ENCODE data around the gene SLCO1B1.

SLCO1B1 gene

DNA sequence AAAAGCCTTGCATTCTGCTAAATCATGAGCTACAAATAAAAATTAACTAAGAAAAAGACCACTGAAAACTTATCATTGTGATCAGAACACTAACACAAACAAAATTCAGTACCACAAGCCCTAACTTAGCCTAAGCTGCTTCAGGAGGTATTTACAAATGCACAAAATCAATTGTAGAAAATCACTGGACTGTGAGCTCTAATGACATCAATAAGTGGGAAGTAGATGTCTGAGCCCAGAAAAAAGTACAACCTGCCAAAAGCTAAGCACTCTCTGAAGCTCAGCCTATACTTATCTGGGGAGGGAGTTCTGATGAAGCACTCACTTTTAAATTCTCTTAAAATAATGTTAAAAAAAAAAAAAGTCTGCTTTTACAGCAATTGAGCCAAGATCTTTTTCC is 92.9 kb downstream of the SLCO1B1 start:
- no peak for DNase-seq (ENCODE audit: low spot score)
- TF ChIP-seq, protein P1, sequence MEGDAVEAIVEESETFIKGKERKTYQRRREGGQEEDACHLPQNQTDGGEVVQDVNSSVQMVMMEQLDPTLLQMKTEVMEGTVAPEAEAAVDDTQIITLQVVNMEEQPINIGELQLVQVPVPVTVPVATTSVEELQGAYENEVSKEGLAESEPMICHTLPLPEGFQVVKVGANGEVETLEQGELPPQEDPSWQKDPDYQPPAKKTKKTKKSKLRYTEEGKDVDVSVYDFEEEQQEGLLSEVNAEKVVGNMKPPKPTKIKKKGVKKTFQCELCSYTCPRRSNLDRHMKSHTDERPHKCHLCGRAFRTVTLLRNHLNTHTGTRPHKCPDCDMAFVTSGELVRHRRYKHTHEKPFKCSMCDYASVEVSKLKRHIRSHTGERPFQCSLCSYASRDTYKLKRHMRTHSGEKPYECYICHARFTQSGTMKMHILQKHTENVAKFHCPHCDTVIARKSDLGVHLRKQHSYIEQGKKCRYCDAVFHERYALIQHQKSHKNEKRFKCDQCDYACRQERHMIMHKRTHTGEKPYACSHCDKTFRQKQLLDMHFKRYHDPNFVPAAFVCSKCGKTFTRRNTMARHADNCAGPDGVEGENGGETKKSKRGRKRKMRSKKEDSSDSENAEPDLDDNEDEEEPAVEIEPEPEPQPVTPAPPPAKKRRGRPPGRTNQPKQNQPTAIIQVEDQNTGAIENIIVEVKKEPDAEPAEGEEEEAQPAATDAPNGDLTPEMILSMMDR (IDR thresholded peaks at IDR 0.05; ENCODE audit: extremely low read depth, missing control alignments) = no peak

DNA sequence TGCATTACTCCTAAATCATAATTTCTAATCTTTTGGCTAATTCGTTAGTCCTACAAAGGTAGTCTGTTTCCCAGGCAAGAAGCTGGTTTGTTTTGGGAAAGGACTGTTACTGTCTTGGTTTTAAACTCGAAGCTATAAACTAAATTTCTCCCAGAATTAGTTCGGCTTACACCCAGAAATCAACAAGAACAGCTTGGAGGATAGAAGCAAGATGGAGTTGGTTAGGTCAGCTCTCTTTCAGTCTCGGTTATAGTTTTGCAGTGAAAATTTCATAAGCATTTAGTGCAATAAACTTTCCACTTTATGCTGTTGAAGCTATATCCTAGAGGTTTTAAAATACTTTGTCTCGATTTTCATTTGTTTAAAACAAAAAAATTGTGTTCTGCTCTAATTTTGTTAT is 103.4 kb downstream of the SLCO1B1 start:
- TF ChIP-seq, protein P1 (IDR thresholded peaks at IDR 0.05; ENCODE audit: extremely low read depth, missing control alignments) = no peak
- no peak for DNase-seq (ENCODE audit: low spot score)

DNA sequence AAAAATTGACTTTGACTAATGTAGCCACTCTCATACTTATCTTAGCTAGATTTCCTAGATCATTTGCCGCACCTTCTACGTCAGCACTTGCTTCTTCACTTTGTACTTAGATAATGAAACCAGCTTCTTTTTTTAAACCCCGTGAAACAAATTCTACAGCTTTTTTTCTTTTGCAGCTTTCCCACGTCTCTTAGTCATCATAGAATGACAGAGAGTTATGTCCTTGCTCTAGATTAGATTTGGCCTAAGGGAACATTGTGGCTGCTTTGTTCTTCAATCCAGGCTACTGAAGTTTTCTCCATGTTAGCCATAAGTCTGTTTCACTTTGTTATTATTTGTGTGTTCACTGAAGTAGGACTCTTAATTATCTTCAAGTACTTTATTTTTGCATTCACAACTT is 108.9 kb downstream of the SLCO1B1 start:
- DNase-seq (ENCODE audit: low spot score) = no peak
- TF ChIP-seq, protein P1 (IDR thresholded peaks at IDR 0.05; ENCODE audit: extremely low read depth, missing control alignments) = no peak

DNA sequence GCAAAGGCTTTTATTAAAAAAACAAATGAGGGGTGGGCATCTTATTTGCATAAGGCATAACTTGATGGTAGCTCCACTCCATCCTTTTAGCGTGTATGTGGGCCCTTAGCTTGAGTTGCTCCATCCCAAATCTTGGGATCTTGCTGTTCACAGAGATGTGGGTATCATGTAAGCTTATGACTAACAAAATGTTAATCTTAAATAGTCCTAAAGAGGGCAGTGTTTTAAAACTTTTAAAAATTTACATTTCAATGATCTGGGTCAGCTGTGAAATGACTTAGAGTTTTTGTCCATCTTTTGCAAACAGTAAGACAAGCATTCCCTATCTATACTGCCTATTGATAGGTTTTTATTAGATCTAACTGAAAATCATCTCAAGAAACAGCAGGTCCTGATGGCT is 117.7 kb downstream of the SLCO1B1 start:
- TF ChIP-seq, protein P1 (IDR thresholded peaks at IDR 0.05; ENCODE audit: extremely low read depth, missing control alignments) = no peak

DNA sequence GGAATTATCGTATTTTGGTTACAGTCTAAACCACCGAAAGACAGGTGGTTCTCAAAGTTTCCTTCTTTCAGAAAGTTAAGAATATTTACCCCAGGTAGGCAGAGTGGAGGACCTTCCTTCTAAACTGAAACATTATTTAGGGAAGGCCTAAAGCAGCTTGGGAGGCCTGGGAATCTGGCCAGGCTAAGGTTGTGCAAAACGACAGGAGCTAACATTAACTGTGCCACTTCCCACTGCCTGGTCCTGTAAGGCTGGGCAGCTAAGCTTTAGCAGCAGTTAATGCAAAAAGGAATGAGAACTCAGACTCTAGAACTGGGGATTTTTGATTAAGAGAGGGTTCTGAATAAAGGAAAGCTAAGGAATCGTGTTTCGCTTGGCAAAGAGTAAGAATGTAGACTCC is 121.1 kb downstream of the SLCO1B1 start:
- TF ChIP-seq, protein P1 (IDR thresholded peaks at IDR 0.05; ENCODE audit: extremely low read depth, missing control alignments) = no peak
- no peak for DNase-seq (ENCODE audit: low spot score)

More for the DNA sequence above, 117.7 kb downstream of the SLCO1B1 start:
- DNase-seq (ENCODE audit: low spot score) = no peak

DNA sequence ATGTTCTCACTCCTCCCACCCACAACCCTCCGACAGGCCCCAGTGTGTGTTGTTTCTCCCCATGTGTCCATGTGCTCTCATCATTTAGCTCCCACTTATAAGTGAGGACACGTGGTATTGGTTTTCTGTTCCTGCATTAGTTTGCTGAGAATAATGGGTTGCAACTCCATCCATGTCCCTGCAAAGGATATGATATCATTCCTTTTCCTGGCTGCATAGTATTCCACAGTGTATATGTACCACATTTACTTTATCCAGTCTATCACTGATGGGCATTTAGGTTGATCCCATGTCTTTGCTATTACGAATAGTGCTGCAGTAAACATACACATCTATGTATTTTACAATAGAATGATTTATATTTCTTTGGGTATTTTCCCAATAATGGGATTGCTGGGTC is 126.2 kb downstream of the SLCO1B1 start:
- TF ChIP-seq, protein P1 (IDR thresholded peaks at IDR 0.05; ENCODE audit: extremely low read depth, missing control alignments) = no peak
- DNase-seq (ENCODE audit: low spot score) = no peak

DNA sequence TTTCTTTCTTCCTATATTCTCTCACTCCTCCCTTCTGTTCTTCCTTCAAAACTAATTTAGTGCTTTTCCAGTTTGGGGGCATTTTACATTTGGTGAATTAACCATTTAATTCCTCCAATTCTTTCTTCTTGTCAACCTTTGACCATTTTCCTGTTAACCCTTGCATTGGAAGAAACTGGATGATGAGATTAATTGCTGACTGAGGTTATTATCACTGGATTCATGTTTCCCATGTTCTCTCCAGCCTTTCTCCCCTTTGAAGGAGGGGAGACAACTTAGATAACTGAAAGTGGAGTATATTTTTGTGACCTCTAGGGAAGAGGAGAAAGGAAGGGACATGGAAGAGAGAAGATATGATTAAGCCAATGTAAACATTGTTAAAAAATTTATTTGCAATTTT is 133.2 kb downstream of the SLCO1B1 start:
- DNase-seq (ENCODE audit: low spot score) = no peak
- TF ChIP-seq, protein P1 (IDR thresholded peaks at IDR 0.05; ENCODE audit: extremely low read depth, missing control alignments) = no peak
